GM12878 (cell line): Measurements from ENCODE around the gene SAP30L. TPM values are rescaled to one million over a fixed set of nuclear protein-coding genes. Genes with fewer than 3 reads are reported as not detected.
A peak's percentile ranks its signal among the peaks of the same experiment; 100 is the strongest.

Experiments
- ATAC-seq: fragments of 200-7000 bp; cut with Tn5 transposase; 3 replicates; pipeline ENCODE4 v1.9.1; 2020; ENCODE audit warnings: mild to moderate bottlenecking, moderate library complexity
- BruUV-seq: library from RNA; stranded (reverse); fragments of 400-500 nt; replicated peaks from 2 replicates; lab custom pipeline; 2021; lab: Mats Ljungman, UMichigan
- CTCF ChIA-PET: fragments of 300-600 bp; sonication (Branson Sonifier 250); formaldehyde crosslinking; extraction: SDS; loops from one replicate; lab custom pipeline; 2021; ENCODE audit warnings: inconsistent platforms; lab: Yijun Ruan, JAX
- POLR2A ChIA-PET: fragments of 350-600 bp; formaldehyde crosslinking; extraction: SDS; loops from one replicate; lab custom pipeline; 2021; ENCODE audit warnings: inconsistent platforms; lab: Charles Lee
- RAD21 ChIA-PET: fragments of 300-600 bp; sonication (Branson Sonifier 250); formaldehyde crosslinking; loops from one replicate; lab custom pipeline; 2023; ENCODE audit warnings: antibody characterized with exemption; ENCODE audit not compliant: unreplicated experiment; lab: Charles Lee
- SMC1A ChIA-PET: fragments of 300-600 bp; sonication (Branson Sonifier 250); formaldehyde crosslinking; loops from one replicate; lab custom pipeline; 2023; ENCODE audit not compliant: unreplicated experiment, uncharacterized antibody; lab: Charles Lee
- DNase-seq: peaks from one replicate; pipeline ENCODE4 v3.0.0-alpha.2; 2011; ENCODE audit warnings: low read depth, low spot score
- FAIRE-seq: peaks from 3 replicates; lab custom pipeline; 2011; peaks lifted over from hg19 to GRCh38; lab: Jason Lieb, UNC
- H2AFZ ChIP-seq: 2 replicates; pipeline ENCODE4 v1.6.0; 2011; ENCODE audit warnings: low read depth, low read length, control low read depth; ENCODE audit not compliant: control insufficient read depth
- H3K27ac ChIP-seq: 2 replicates; pipeline ENCODE4 v1.5.1; 2011; ENCODE audit warnings: control low read depth; ENCODE audit not compliant: control insufficient read depth, insufficient read depth
- H3K27me3 ChIP-seq, 2 experiments: replicated peaks in 1 of 2; 2 replicates each; pipeline versions ENCODE4 v1.6.0 to v1.6.1; 2011; ENCODE audit warnings: low read length in 1 of 2; ENCODE audit not compliant: control insufficient read depth in 2 of 2, insufficient read depth in 2 of 2
- H3K36me3 ChIP-seq, 2 experiments: 2 replicates each; pipeline ENCODE4 v1.5.1; 2011; ENCODE audit warnings: low read length in 1 of 2; ENCODE audit not compliant: control insufficient read depth in 2 of 2, insufficient read depth in 2 of 2
- H3K4me1 ChIP-seq: 2 replicates; pipeline ENCODE4 v1.6.1; 2011; ENCODE audit warnings: mild to moderate bottlenecking, low read length, moderate library complexity, mixed read lengths; ENCODE audit not compliant: control insufficient read depth, insufficient read depth
- H3K4me2 ChIP-seq: 2 replicates; pipeline ENCODE4 v1.6.0; 2011; ENCODE audit warnings: control low read depth; ENCODE audit not compliant: control insufficient read depth, insufficient read depth
- H3K4me3 ChIP-seq: fragments of 200-600 bp; sonication (generic); 2 replicates; pipeline ENCODE4 v1.5.1; 2016
- H3K79me2 ChIP-seq: 2 replicates; pipeline ENCODE4 v1.6.0; 2011; ENCODE audit warnings: low read length; ENCODE audit not compliant: control insufficient read depth, insufficient read depth
- H3K9ac ChIP-seq: 2 replicates; pipeline ENCODE4 v1.8.0; 2011; ENCODE audit warnings: low read length, control low read depth, mixed read lengths; ENCODE audit not compliant: control insufficient read depth, insufficient read depth
- H3K9me3 ChIP-seq: replicated peaks from 3 replicates; pipeline ENCODE4 v1.5.1; 2011; ENCODE audit warnings: mild to moderate bottlenecking, low read length; ENCODE audit not compliant: control insufficient read depth, insufficient read depth
- H4K20me1 ChIP-seq: 2 replicates; pipeline ENCODE4 v1.6.0; 2011; ENCODE audit not compliant: control insufficient read depth, insufficient read depth
- CEBPZ ChIP-seq: fragments of 150-350 bp; IDR thresholded peaks from 2 replicates; pipeline ENCODE4 v1.6.1; 2016; ENCODE audit warnings: low read depth, low read length
- CHD1 ChIP-seq: IDR thresholded peaks from 2 replicates; pipeline ENCODE4 v1.6.1; 2012; ENCODE audit warnings: low read depth, low read length, improper control_type of control experiment
- CTCF ChIP-seq, 3 experiments: IDR thresholded peaks in 2 of 3; conservative IDR thresholded peaks in 1 of 3; 2 replicates each; pipeline ENCODE4 v1.5.1; 2011; ENCODE audit warnings: low read depth in 3 of 3, low read length in 3 of 3, mild to moderate bottlenecking in 3 of 3, control low read depth in 2 of 3, moderate library complexity in 2 of 3, inconsistent platforms in 1 of 3, mixed read lengths in 1 of 3; ENCODE audit not compliant: control insufficient read depth in 2 of 3, insufficient read depth in 1 of 3; ENCODE audit errors: extremely low read depth in 1 of 3
- HDAC2 ChIP-seq: fragments of 200-600 bp; sonication (generic); IDR thresholded peaks from 2 replicates; pipeline ENCODE4 v1.6.1; 2017
- HSF1 ChIP-seq: fragments of 150-350 bp; IDR thresholded peaks from 2 replicates; pipeline ENCODE4 v1.6.1; 2014; ENCODE audit warnings: mild to moderate bottlenecking, low read depth, low read length
- IKZF1 ChIP-seq: fragments of 450-650 bp; conservative IDR thresholded peaks from 2 replicates; pipeline ENCODE4 v1.6.1; 2017; ENCODE audit warnings: antibody characterized with exemption, mild to moderate bottlenecking
- NR2F1 ChIP-seq: fragments of 450-650 bp; conservative IDR thresholded peaks from 2 replicates; pipeline ENCODE4 v1.6.1; 2017; ENCODE audit warnings: mild to moderate bottlenecking
- PAX5 ChIP-seq: IDR thresholded peaks from 2 replicates; pipeline ENCODE4 v1.6.1; 2011; ENCODE audit warnings: low read depth, low read length, borderline replicate concordance
- PAX8 ChIP-seq: fragments of 450-650 bp; IDR thresholded peaks from 2 replicates; pipeline ENCODE4 v1.6.1; 2017; ENCODE audit warnings: mild to moderate bottlenecking, moderate library complexity
- POLR2A ChIP-seq: IDR thresholded peaks from 2 replicates; pipeline ENCODE4 v1.6.1; 2011; ENCODE audit warnings: low read depth, mild to moderate bottlenecking, low read length
- POLR2AphosphoS5 ChIP-seq: IDR thresholded peaks from 2 replicates; pipeline ENCODE4 v1.6.1; 2011; ENCODE audit warnings: mild to moderate bottlenecking, low read length, inconsistent platforms
- SMARCA5 ChIP-seq: fragments of 450-650 bp; IDR thresholded peaks from 2 replicates; pipeline ENCODE4 v1.6.1; 2017; ENCODE audit warnings: mild to moderate bottlenecking
- SPI1 ChIP-seq: IDR thresholded peaks from 2 replicates; pipeline ENCODE4 v1.6.1; 2011; ENCODE audit warnings: low read depth, mild to moderate bottlenecking, low read length, moderate library complexity, borderline replicate concordance; ENCODE audit not compliant: insufficient read depth
- SREBF1 ChIP-seq: IDR thresholded peaks from 2 replicates; pipeline ENCODE4 v1.6.1; 2012; ENCODE audit warnings: mild to moderate bottlenecking, low read length
- STAT3 ChIP-seq: IDR thresholded peaks from 2 replicates; pipeline ENCODE4 v1.6.1; 2011; ENCODE audit warnings: low read depth, low read length, improper control_type of control experiment
- SUZ12 ChIP-seq: fragments of 200-600 bp; sonication (generic); IDR thresholded peaks from one replicate; pipeline ENCODE4 v1.6.1; 2018; ENCODE audit warnings: antibody characterized with exemption, mild to moderate bottlenecking; ENCODE audit not compliant: unreplicated experiment
- YY1 ChIP-seq: IDR thresholded peaks from 2 replicates; pipeline ENCODE4 v1.6.1; 2011; ENCODE audit warnings: low read depth, mild to moderate bottlenecking, low read length
- WGBS: methylation state at CpG from one replicate; pipeline ENCODE4 v1.1.6; 2016; ENCODE audit warnings: low lambda C conversion rate; ENCODE audit not compliant: insufficient replicate concordance, insufficient coverage; ENCODE audit errors: missing lambda C conversion rate; 5-methylcytosine and 5-hydroxymethylcytosine counted together
- in situ Hi-C: fragments of 300-500 bp; cut with MboI; formaldehyde crosslinking; loops from 9 replicates; pipeline ENCODE4 v1.14.3; 2018; ENCODE audit warnings: mixed read lengths
- intact Hi-C: fragments of 100-400 bp; cut with micrococcal nuclease; formaldehyde crosslinking; loops from one replicate; pipeline ENCODE4 v1.14.2; 2022; ENCODE audit not compliant: unreplicated experiment
- polyA plus RNA-seq, 11 experiments: library from polyadenylated mRNA; depleted of rRNA in 4 of 11; unstranded in 6 of 11; stranded (reverse) in 5 of 11; fragments of >200 nt; fragmentation: Nextera tagmentation in 4 of 11; fragmentation: Illumina TruSeq in 1 of 11; extraction: Ambion mirVana in 4 of 11; extraction: Trizol in 1 of 11; gene quantifications; 1 replicate in 1 of 11; 2 replicates in 10 of 11; pipeline versions ENCODE4 v1.2.1 to v1.2.3, GENCODE V29; 2011 to 2016; ENCODE audit warnings: inconsistent platforms in 2 of 11, missing spikeins in 2 of 11, low read depth in 1 of 11
- total RNA-seq, 4 experiments: library from RNA; depleted of rRNA in 3 of 4; stranded (reverse); fragments of >200 nt in 3 of 4; fragmentation: Illumina TruSeq in 1 of 4; extraction: Trizol in 1 of 4; gene quantifications; 2 replicates each; pipeline versions ENCODE4 v1.2.1 to v1.2.3, GENCODE V29; 2013 to 2021

The SAP30L gene
- total and polyA plus RNA-seq, 10 of the 15 experiments (the other 5 are each of a cell fraction or from before 2014, with no cell fraction given): 2.4 to 36.8 (median 15.7) TPM

- 21% methylated on average over 18 of the region's 18 CpGs for WGBS
- H3K9me3 ChIP-seq: no peaks in the 10 kb centered on the region
- no peaks in the 10 kb centered on the region for H3K79me2 ChIP-seq
- no TSS peak for BruUV-seq
- H3K9ac ChIP-seq: no peak overlapping the region
- intact Hi-C loops (loop anchor here (1.0 to 5.0 kb wide), 5 partner anchors 107 to 491 kb away; no protein-coding TSS in a partner anchor), in situ Hi-C loops (loop anchor here (5.0 kb wide), 1 partner anchor 139 kb away; no protein-coding TSS in a partner anchor)
- H4K20me1 ChIP-seq: no peaks in the 10 kb centered on the region
- H2AFZ ChIP-seq: peak overlapping the region; percentile 13
- H3K27me3 ChIP-seq: peaks cover 0 to 3% of the 10 kb centered on the region in 2 experiments; a peak in 1 of 4 replicates
- no peak overlapping the region for H3K4me3 ChIP-seq
- H3K36me3 ChIP-seq: no peaks in the 10 kb centered on the region
- DNase-seq (peak; percentile 42), FAIRE-seq (peak; percentile 80), ATAC-seq (peak; percentile 99)
- SMC1A ChIA-PET: interaction anchor here (0.5 to 6.8 kb wide), 31 partner anchors 8 to 770 kb away, joined by 3 to 90 read pairs (median 5); no protein-coding TSS in a partner anchor
- peaks cover 12% of the 10 kb centered on the region for H3K4me1 ChIP-seq
- H3K27ac ChIP-seq: no peak overlapping the region
- CTCF ChIA-PET: interaction anchor here (0.7 to 8.6 kb wide), 42 partner anchors 9 to 401 kb away, joined by 3 to 135 read pairs (median 5); no protein-coding TSS in a partner anchor
- RAD21 ChIA-PET: interaction anchor here (0.8 to 5.7 kb wide), 25 partner anchors 16 to 493 kb away, joined by 3 to 81 read pairs (median 5); no protein-coding TSS in a partner anchor
- POLR2A ChIA-PET: no interaction called here
- no peak overlapping the region for H3K4me2 ChIP-seq
- no peak for TF ChIP-seq PAX5
- TF ChIP-seq SMARCA5: 0 out of 2 replicates have a peak, but pooled peaks have one; percentile 28
- TF ChIP-seq YY1: peak; percentile 74
- no peak for TF ChIP-seq NR2F1
- peak; percentile 89 to 96 (median 92) for TF ChIP-seq CTCF (IDR thresholded peaks at IDR 0.05 in 2 of 3, conservative IDR thresholded peaks at IDR 0.05 in 1 of 3; ENCODE audit: control insufficient read depth in 2 of 3, extremely low read depth in 1 of 3, insufficient read depth in 1 of 3, low read depth in 3 of 3, low read length in 3 of 3)
- no peak for TF ChIP-seq CEBPZ
- no peak for TF ChIP-seq STAT3
- no peak for TF ChIP-seq PAX8
- no peak for TF ChIP-seq CHD1
- TF ChIP-seq SUZ12: no peak
- no peak for TF ChIP-seq SPI1
- no peak for TF ChIP-seq POLR2AphosphoS5
- TF ChIP-seq SREBF1: no peak
- no peak for TF ChIP-seq POLR2A
- 0 out of 2 replicates have a peak, but pooled peaks have one; percentile 8 for TF ChIP-seq IKZF1
- TF ChIP-seq HSF1: no peak
- TF ChIP-seq HDAC2: no peak
Measured at GRCh38 chr5:154467655-154468354, 22.0 kb downstream of the SAP30L start.
